ENCODE data around the gene GATA5. TPM values are rescaled to one million over a fixed set of nuclear protein-coding genes. Genes with fewer than 3 reads are reported as not detected.
"Not testable (repeated sequence)": the region's sequence is repeated elsewhere in the genome, so short reads cannot be mapped to it uniquely, and the experiment has no call there.

Gene GATA5
- total RNA-seq, 1 experiment from 2014 or later = not detected

- DNase-seq (ENCODE audit: low read depth) = no peak
- in situ Hi-C loops (cut with HindIII; ENCODE audit: low pct_unique_long_range_greater_than_20kb, low sequenced_read_pairs) = no loop called here
Observed at GRCh38 chr20:62493253-62493885, 17.6 kb upstream of the GATA5 start.

GRCh38 chr20:62492711-62493110 is 16.9 kb upstream of the GATA5 start:
- in situ Hi-C loops (cut with HindIII; ENCODE audit: low pct_unique_long_range_greater_than_20kb, low sequenced_read_pairs) = no loop called here
- DNase-seq (ENCODE audit: low read depth) = no peak

GRCh38 chr20:62490783-62491182 is 15.0 kb upstream of the GATA5 start:
- in situ Hi-C loops (cut with HindIII; ENCODE audit: low pct_unique_long_range_greater_than_20kb, low sequenced_read_pairs); DNase-seq (ENCODE audit: low read depth): not testable (repeated sequence)

GRCh38 chr20:62489932-62490263 is 14.1 kb upstream of the GATA5 start:
- in situ Hi-C loops (cut with HindIII; ENCODE audit: low pct_unique_long_range_greater_than_20kb, low sequenced_read_pairs) = no loop called here
- no peak for DNase-seq (ENCODE audit: low read depth)

- DNase-seq (ENCODE audit: low read depth) = peak; percentile 75
- in situ Hi-C loops (cut with HindIII; ENCODE audit: low pct_unique_long_range_greater_than_20kb, low sequenced_read_pairs) = no loop called here
Observed at GRCh38 chr20:62489186-62489931, 13.6 kb upstream of the GATA5 start.

- in situ Hi-C loops (cut with HindIII; ENCODE audit: low pct_unique_long_range_greater_than_20kb, low sequenced_read_pairs) = no loop called here
- no peak for DNase-seq (ENCODE audit: low read depth)
Observed at GRCh38 chr20:62488470-62488869, 12.7 kb upstream of the GATA5 start.

GRCh38 chr20:62487561-62488354 is 12.0 kb upstream of the GATA5 start:
- in situ Hi-C loops (cut with HindIII; ENCODE audit: low pct_unique_long_range_greater_than_20kb, low sequenced_read_pairs) = no loop called here
- no peak for DNase-seq (ENCODE audit: low read depth)

- DNase-seq (ENCODE audit: low read depth) = no peak
- in situ Hi-C loops (cut with HindIII; ENCODE audit: low pct_unique_long_range_greater_than_20kb, low sequenced_read_pairs) = no loop called here
Observed at GRCh38 chr20:62487118-62487517, 11.3 kb upstream of the GATA5 start.

- in situ Hi-C loops (cut with HindIII; ENCODE audit: low pct_unique_long_range_greater_than_20kb, low sequenced_read_pairs) = no loop called here
- DNase-seq (ENCODE audit: low read depth) = no peak
Observed at GRCh38 chr20:62486484-62486883, 10.7 kb upstream of the GATA5 start.

- DNase-seq (ENCODE audit: low read depth) = no peak
- in situ Hi-C loops (cut with HindIII; ENCODE audit: low pct_unique_long_range_greater_than_20kb, low sequenced_read_pairs) = no loop called here
Observed at GRCh38 chr20:62485701-62486089, 9.9 kb upstream of the GATA5 start.

- in situ Hi-C loops (cut with HindIII; ENCODE audit: low pct_unique_long_range_greater_than_20kb, low sequenced_read_pairs) = no loop called here
- no peak for DNase-seq (ENCODE audit: low read depth)
Observed at GRCh38 chr20:62485062-62485700, 9.4 kb upstream of the GATA5 start.

- in situ Hi-C loops (cut with HindIII; ENCODE audit: low pct_unique_long_range_greater_than_20kb, low sequenced_read_pairs) = no loop called here
- no peak for DNase-seq (ENCODE audit: low read depth)
Observed at GRCh38 chr20:62484478-62484877, 8.7 kb upstream of the GATA5 start.

- in situ Hi-C loops (cut with HindIII; ENCODE audit: low pct_unique_long_range_greater_than_20kb, low sequenced_read_pairs) = no loop called here
Observed at GRCh38 chr20:62483613-62484458, 8.0 kb upstream of the GATA5 start.

GRCh38 chr20:62482974-62483373 is 7.2 kb upstream of the GATA5 start:
- in situ Hi-C loops (cut with HindIII; ENCODE audit: low pct_unique_long_range_greater_than_20kb, low sequenced_read_pairs) = no loop called here
- DNase-seq (ENCODE audit: low read depth) = no peak

More at GRCh38 chr20:62483613-62484458, 8.0 kb upstream of the GATA5 start:
- DNase-seq (ENCODE audit: low read depth) = no peak

GRCh38 chr20:62482146-62482809 is 6.5 kb upstream of the GATA5 start:
- DNase-seq (ENCODE audit: low read depth) = no peak
- in situ Hi-C loops (cut with HindIII; ENCODE audit: low pct_unique_long_range_greater_than_20kb, low sequenced_read_pairs) = no loop called here

GRCh38 chr20:62481425-62482145 is 5.8 kb upstream of the GATA5 start:
- in situ Hi-C loops (cut with HindIII; ENCODE audit: low pct_unique_long_range_greater_than_20kb, low sequenced_read_pairs) = no loop called here
- no peak for DNase-seq (ENCODE audit: low read depth)

- in situ Hi-C loops (cut with HindIII; ENCODE audit: low pct_unique_long_range_greater_than_20kb, low sequenced_read_pairs) = no loop called here
- DNase-seq (ENCODE audit: low read depth) = no peak
Observed at GRCh38 chr20:62480318-62480717, 4.5 kb upstream of the GATA5 start.
